Measurements from ENCODE around the gene CCDC51. TPM values are rescaled to one million over a fixed set of nuclear protein-coding genes. Genes with fewer than 3 reads are reported as not detected.
A peak's percentile ranks its signal among the peaks of the same experiment; 100 is the strongest.
"Not testable (repeated sequence)": the region's sequence is repeated elsewhere in the genome, so short reads cannot be mapped to it uniquely, and the experiment has no call there.

CCDC51 gene
- total and polyA plus RNA-seq, 2 experiments from 2014 or later, result 18.6 to 31.4 TPM

DNA sequence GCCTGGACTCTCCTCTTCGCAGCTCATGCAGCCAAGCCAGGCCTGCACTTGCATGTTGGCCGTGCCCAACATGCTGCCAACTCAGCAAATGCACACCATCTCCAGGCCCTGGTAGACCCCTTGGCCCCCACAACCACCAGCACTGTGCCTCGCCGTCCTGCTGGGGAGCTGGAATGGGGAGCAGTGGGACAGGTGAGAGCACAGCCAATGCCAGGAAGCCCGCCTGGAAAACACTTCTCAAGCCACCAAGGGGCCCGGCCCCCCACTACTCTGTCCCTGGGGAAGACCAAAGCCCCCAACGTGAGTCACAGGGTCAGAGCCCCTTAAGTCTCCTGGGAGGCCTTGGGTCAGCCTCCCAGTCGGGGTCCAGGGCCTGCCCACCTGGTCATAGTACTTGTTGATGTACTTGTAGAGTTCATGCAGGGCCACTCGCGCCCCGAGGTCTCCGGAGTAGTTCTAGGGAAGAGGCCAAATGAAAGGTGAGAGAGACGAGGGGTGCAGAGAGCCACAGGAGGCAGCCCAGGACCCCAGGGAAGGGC is 34.5 kb downstream of the CCDC51 start:
- no peak for DNase-seq (ENCODE audit: low read depth in 1 of 2, low spot score in 1 of 2)
- TF ChIP-seq, protein P1, sequence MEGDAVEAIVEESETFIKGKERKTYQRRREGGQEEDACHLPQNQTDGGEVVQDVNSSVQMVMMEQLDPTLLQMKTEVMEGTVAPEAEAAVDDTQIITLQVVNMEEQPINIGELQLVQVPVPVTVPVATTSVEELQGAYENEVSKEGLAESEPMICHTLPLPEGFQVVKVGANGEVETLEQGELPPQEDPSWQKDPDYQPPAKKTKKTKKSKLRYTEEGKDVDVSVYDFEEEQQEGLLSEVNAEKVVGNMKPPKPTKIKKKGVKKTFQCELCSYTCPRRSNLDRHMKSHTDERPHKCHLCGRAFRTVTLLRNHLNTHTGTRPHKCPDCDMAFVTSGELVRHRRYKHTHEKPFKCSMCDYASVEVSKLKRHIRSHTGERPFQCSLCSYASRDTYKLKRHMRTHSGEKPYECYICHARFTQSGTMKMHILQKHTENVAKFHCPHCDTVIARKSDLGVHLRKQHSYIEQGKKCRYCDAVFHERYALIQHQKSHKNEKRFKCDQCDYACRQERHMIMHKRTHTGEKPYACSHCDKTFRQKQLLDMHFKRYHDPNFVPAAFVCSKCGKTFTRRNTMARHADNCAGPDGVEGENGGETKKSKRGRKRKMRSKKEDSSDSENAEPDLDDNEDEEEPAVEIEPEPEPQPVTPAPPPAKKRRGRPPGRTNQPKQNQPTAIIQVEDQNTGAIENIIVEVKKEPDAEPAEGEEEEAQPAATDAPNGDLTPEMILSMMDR (IDR thresholded peaks at IDR 0.05; ENCODE audit: low read depth, low read length), result no peak
- Histone ChIP-seq H3K27me3 (no peaks in the 10 kb centered on the region), H3K4me3 (no peak overlapping the region), H3K36me3 (peaks cover 3% of the 10 kb centered on the region), H3K9me3 (ENCODE audit: low read depth) (no peaks in the 10 kb centered on the region), H3K4me1 (ENCODE audit: low read depth) (no peaks in the 10 kb centered on the region), H3K27ac (no peak overlapping the region)

DNA sequence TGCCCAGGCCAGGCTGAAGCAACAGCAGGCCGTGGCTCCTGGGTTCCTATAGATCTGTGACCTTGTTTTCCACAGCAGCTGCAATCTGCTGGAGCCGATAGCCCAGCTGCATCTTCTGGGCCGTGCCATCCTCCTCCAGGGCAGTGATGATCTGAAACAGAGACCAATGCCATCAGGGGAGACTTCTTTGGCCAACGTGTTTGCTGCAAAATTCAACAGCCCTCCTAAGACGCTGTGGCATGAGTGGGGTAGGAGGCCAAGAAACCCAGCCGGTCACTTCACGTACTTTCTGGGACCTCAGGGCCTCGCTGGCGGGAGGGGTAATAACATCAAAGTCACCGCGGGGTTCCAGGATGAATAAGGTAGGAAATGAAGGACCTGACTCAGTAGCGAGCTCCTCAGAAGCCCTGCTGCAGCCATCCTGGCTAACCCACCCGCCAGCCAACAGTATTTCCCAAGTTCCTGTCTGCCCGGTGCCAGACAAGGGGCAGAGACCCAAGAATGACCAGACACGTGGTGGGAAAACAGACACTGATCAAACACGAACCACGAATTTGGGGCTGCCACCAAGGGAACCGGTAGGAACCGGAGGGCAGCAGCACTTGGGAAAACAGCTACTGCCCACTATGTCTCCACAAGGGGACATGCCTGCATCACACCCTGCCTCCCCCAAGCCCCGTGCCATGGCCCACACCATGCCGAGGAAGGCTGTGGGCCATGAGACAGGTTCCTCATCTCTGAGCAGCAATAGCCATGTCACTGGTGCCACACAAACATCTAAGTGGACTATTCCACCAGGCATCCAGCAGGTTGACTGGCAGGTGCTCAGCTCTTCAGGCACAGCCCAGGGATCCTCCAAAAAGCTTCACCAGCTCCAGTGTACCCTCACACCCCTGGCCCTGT is 35.2 kb downstream of the CCDC51 start:
- no peaks in the 10 kb centered on the region for H3K9me3 ChIP-seq (ENCODE audit: low read depth)
- H3K36me3 ChIP-seq, result no peaks in the 10 kb centered on the region
- H3K27me3 ChIP-seq, result no peaks in the 10 kb centered on the region
- TF ChIP-seq, protein P1 (IDR thresholded peaks at IDR 0.05; ENCODE audit: low read depth, low read length), result no peak
- no peaks in the 10 kb centered on the region for H3K4me1 ChIP-seq (ENCODE audit: low read depth)
- no peak overlapping the region for H3K4me3 ChIP-seq
- DNase-seq (ENCODE audit: low read depth in 1 of 2, low spot score in 1 of 2), result no peak
- no peak overlapping the region for H3K27ac ChIP-seq

DNA sequence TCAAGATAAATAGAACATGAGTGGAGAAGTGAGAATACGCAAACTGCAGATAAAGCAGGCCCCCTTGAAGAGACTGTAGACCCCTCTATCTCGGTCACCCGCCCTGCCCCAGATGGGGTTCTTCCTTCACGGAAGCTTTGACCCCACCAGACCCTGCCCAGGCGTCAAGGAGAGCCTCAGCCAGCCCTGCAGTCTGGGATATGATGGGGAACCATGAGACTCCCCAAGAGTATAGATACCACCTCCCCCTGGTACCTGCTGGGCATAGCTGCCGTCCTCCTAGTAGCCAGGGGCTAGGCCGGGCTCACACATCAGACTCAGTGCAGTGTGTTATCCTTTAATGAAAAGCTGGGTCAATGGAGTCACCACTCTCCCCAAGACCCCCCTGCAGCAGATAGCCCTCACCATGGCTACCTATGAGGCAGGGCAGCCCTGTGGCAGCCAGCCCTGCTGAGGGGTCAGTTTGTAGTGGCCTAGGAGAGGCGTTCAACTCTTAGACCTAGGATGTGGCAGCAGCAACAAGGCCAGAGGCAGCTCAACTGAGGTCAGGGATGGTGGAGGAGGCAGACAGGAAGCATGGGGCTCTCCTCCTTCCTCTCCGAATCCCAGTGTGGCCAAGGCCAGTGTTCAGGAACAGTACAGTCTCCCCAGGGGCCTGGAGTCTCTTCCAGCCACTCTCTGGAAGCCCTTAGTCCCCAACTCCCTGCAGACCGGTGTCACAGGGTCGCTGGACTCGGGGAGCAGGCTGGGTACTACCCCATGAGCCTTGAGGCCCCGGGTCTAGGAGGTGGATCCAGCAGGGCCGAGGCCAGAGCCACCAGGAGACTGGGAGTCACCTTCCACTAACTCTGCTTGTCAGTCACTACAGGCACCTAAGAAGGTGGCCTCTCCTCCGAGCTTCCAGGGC is 36.1 kb downstream of the CCDC51 start:
- TF ChIP-seq, protein P1 (IDR thresholded peaks at IDR 0.05; ENCODE audit: low read depth, low read length), result no peak
- no peak overlapping the region for H3K27ac ChIP-seq
- no peaks in the 10 kb centered on the region for H3K4me1 ChIP-seq (ENCODE audit: low read depth)
- no peak for DNase-seq (ENCODE audit: low read depth in 1 of 2, low spot score in 1 of 2)
- no peak overlapping the region for H3K4me3 ChIP-seq
- H3K27me3 ChIP-seq, result no peaks in the 10 kb centered on the region
- H3K36me3 ChIP-seq, result no peaks in the 10 kb centered on the region
- H3K9me3 ChIP-seq (ENCODE audit: low read depth), result no peaks in the 10 kb centered on the region

DNA sequence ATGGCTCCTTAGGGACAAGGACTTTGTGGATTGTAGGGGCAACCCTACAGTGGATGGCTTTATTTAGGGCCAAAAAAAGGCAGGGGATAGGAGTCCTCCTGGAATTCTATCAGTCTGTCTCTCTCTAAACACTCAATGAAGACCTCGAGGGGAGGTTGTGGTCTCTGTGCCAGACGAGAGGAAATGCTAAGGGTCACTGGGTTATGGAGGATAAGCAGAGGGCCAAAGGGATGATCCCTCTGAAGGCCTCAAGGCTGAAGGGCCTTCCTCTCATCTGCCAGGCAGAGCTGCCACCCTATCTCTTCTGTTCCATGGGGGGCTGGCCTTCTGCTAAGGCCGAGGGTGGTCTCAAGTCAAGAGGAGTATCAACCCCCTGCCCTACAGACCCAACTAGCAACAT is 37.0 kb downstream of the CCDC51 start:
- Histone ChIP-seq H3K36me3 (no peaks in the 10 kb centered on the region), H3K27ac (peak overlapping the region; percentile 25), H3K9me3 (ENCODE audit: low read depth) (no peaks in the 10 kb centered on the region), H3K4me1 (ENCODE audit: low read depth) (no peaks in the 10 kb centered on the region), H3K4me3 (no peak overlapping the region), H3K27me3 (no peaks in the 10 kb centered on the region)
- DNase-seq (ENCODE audit: low read depth in 1 of 2, low spot score in 1 of 2), result no peak
- TF ChIP-seq, protein P1 (IDR thresholded peaks at IDR 0.05; ENCODE audit: low read depth, low read length), result no peak

DNA sequence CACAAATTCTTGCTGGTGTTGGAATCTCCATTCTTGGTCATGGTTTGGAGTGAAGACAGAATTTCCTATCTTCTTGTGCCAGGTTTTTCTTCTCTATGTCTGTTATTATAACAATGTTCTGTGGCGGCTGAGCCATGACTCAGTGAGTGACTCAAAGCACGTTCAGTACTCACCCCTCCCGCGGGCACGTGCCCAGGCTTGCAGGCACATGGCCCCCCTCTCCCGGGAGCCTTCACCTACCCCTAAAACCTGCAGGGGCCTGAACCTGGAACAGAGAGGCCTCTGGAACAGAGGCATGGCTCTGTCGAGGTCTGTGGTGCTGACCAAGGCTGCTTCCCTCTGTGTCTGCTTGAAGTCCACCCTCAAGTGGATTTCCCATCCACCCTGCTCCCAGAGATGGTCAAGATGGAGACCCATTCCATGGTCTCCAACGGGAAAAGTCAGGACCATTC is 37.6 kb downstream of the CCDC51 start:
- Histone ChIP-seq H3K4me1 (ENCODE audit: low read depth) (no peaks in the 10 kb centered on the region), H3K9me3 (ENCODE audit: low read depth) (no peaks in the 10 kb centered on the region), H3K27me3 (no peaks in the 10 kb centered on the region), H3K36me3 (no peaks in the 10 kb centered on the region), H3K27ac (no peak overlapping the region), H3K4me3 (no peak overlapping the region)
- TF ChIP-seq, protein P1 (IDR thresholded peaks at IDR 0.05; ENCODE audit: low read depth, low read length), result no peak
- peak in 1 of 2 donors; percentile 92 for DNase-seq (ENCODE audit: low read depth in 1 of 2, low spot score in 1 of 2)

DNA sequence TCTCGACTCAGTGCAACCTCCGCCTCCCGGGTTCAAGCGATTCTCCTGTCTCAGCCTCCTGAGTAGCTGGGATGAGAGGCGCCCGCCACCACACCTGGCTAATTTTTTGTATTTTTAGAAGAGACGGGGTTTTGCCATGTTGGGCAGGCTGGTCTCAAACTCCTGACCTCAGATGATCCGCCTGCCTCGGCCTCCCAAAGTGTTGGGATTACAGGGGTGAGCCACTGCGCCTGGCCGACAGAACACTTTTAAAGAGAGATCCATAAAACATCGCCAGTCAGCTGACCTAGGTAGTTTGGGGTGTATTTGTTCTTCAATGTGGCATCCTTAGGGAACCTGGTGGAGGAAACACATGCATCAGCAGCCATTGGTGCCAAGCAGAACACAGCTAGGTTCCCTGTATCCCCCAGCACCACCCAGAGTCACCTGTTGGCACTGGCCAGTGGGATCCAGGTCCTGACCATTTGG is 38.5 kb downstream of the CCDC51 start:
- H3K27ac ChIP-seq; DNase-seq (ENCODE audit: low read depth in 1 of 2, low spot score in 1 of 2); H3K27me3 ChIP-seq; H3K4me3 ChIP-seq; H3K9me3 ChIP-seq (ENCODE audit: low read depth); H3K36me3 ChIP-seq; H3K4me1 ChIP-seq (ENCODE audit: low read depth): not testable (repeated sequence)
